Measurements from ENCODE around the gene LCMT1.
"Not testable (repeated sequence)": the region's sequence is repeated elsewhere in the genome, so short reads cannot be mapped to it uniquely, and the experiment has no call there.

GRCh38 chr16:25181236-25181635 is 69.7 kb downstream of the LCMT1 start:
- not testable (repeated sequence) for TF ChIP-seq BCL3 (IDR thresholded peaks at IDR 0.05); CTCF (IDR thresholded peaks at IDR 0.05); MYC (IDR thresholded peaks at IDR 0.05; ENCODE audit: borderline replicate concordance, low read length)
